Skin of body (tissue), 3 donors: Measurements from ENCODE around the gene SH2D6. TPM values are rescaled to one million over a fixed set of nuclear protein-coding genes. Genes with fewer than 3 reads are reported as not detected.
"Not testable (repeated sequence)": the region's sequence is repeated elsewhere in the genome, so short reads cannot be mapped to it uniquely, and the experiment has no call there.

Experiments
- DNase-seq: peaks from one replicate; lab custom pipeline; 2025; lab: John Stamatoyannopoulos, UW
- small RNA-seq: library from RNA; depleted of rRNA; stranded (forward); fragments of <200 nt; gene quantifications from one replicate; pipeline ENCODE3, GENCODE V24; 2014; ENCODE audit warnings: low replicate concordance
- total RNA-seq: library from RNA; depleted of rRNA; stranded (reverse); fragments of >200 nt; gene quantifications from one replicate; pipeline ENCODE4 v1.2.3, GENCODE V29; 2014

SH2D6 gene
- total RNA-seq, 1 donor from 2014 or later: not detected

GRCh38 chr2:85468096-85468703 lies 49.7 kb downstream of the SH2D6 start:
- no peak for DNase-seq

DNA sequence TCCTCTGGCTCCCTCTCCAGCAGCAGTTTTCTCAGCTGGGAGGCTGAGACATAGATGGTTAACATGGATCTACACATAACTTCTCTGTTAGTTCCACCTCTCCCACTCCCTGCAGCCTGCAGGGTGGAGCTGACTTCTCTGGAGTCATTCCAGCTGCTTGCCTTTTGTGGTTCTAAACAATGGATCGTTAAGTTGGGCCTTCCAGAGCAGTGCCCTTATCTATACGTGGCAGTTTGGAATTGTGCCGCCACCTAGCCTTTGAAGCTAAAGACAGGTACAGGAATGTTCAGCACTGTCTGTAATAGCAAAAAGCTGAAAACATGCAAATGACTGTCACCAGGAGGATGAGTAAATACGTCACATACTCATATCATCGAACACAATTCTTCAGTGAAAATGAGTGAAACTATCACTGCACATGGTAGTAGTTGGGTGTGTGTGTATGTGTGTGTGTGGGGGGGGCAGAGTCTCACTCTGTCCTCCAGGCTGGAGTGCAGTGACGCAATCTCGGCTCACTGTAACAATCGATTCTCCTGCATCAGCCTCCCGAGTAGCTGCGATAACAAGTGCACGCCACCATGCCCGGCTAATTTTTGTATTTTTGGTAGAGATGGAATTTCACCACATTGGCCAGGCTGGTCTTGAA lies 50.3 kb downstream of the SH2D6 start:
- no peak for DNase-seq

DNA sequence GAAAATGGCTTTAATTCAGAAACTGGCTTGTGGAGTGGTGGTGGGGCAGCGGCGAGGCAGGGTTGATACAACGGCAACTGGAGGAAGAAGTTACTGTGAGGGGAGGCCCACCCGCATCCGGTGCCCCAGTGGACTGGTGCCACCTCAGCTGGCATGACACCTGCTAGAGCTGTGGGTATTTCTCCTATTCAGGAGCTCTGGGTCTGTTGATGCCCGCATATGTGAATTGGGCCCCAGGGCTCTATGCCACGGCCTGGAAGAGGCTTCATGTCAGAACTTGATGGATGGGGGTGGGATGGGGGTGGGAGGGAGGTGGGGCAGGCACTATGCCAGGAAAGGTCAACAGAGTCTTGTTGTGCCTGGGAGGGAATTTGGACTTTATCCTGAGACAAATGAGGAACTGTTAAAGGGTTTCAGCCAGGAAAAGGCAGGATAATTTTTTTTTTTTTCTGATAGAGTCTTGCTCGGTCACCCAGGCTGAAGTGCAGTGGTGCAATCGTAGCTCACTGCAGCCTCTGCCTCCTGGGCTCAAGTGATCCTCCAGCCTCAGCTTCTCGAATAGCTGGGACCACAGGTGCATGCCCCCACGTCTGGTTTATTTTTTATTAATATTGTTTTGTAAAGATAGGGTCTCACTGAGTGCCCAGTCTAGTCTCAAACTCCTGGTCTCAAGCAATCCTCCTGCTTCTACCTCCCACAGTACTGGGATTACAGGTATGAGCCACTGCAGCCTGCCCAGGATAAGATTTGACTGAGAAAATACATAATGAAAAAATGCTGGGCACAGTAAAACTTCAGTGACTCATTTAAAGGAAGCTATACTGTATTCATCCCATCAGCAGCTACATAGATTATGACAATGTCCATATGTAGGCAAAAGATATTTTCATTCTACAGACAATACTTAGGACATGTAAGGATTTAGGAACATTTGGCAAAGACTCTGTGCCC lies 52.6 kb downstream of the SH2D6 start:
- DNase-seq: no peak

DNA sequence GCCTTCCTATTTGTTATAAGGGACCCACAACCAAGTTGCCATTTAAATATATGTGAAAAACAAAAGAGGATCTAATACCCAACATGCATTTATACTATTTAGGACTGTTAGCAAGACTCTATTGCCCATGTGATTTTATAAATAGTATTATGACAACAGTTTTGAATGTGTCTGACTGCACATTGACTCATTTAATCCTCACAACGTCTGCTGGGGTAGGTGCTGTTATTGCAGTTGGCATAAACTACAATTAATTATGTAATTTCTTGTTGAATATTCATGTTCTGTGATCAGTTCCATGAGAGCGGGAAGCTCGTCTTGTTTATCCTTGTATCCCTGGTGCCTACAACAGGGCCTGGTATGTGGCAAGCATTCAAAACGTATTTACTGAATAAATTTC lies 53.7 kb downstream of the SH2D6 start:
- DNase-seq: no peak

GRCh38 chr2:85475799-85476490 lies 57.4 kb downstream of the SH2D6 start:
- no peak for DNase-seq

DNA sequence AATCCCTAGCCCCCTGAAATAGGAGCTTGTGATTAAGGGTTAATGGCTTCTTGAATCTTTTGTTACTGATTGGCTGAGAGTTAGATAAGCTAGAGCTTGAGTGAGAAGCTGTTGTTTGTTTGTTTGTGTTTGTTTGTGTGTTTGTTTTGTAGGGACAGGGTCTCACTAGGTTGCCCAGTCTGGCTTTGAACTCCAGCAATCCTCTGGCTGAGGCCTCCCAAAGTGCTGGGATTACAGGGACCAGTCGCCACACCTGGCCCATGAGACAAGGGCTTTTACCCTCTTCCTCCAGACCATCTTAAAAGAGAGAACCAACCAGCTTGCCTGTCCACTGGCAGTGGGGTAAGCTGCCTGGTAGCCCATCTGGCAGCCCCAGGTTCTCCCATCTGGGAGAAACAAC lies 58.1 kb downstream of the SH2D6 start:
- no peak for DNase-seq

DNA sequence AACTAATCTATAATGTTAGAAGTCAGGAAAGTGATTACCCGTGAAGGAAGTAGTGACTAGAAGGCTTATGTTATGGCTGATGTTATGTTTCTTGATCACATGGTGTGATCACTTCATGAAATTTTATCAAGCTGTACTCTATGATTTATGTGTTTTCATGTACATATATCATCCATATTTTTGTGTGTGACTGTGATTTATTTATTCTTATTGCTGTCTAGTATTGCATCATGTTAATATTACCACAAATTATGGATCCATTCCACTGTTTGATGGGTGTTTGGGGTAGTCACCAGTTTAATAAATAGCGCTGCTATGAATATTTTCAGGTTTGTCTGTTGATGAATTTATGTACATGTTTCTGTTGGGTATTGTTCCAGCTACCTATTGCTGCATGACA lies 59.4 kb downstream of the SH2D6 start:
- no peak for DNase-seq

DNA sequence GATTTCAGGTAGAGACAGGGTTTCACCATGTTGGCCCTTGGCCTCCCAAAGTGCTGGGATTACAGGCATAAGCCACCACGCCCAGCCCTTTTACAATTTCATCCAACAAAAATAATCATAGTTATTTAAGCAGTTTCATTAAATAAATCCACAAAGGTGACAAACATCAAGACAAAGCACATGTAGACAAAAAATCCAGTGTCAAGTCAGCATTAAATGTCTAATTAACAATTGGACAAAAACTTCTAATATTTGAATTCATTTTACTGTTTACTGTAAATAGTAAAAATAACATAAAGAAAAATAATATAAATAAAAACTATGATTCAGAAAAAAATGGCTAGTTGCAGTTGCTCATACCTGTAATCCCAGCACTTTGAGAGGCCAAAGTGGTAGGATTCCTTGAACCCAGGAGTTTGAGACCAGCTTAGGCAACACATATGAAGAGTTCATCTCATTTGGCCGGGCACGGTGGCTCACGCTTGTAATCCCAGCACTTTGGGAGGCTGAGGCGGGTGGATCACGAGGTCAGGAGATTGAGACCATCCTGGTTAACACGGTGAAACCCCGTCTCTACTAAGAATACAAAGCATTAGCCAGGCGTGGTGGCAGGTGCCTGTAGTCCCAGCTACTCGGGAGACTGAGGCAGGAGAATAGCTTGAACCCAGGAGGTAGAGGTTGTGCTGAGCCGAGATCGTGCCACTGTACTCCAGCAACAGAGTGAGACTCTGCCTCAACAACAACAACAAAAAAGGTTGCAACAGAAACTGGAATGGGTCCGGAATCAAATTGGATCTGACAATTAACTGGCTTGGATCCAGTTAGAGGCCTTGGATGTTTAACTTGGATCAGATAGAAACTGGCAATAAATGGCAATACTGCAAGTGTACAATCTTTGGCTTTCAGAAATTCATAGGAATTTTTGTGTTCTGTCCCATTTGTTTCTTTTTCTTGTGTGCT lies 63.6 kb downstream of the SH2D6 start:
- DNase-seq: no peak

DNA sequence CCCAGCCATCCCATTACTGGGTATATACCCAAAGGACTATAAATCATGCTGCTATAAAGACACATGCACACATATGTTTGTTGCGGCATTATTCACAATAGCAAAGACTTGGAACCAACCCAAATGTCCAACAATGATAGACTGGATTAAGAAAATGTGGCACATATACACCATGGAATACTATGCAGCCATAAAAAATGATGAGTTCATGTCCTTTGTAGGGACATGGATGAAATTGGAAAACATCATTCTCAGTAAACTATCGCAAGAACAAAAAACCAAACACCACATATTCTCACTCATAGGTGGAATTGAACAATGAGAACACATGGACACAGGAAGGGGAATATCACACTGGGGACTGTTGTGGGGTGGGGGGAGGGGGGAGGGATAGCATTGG lies 66.1 kb downstream of the SH2D6 start:
- not testable (repeated sequence) for DNase-seq

DNA sequence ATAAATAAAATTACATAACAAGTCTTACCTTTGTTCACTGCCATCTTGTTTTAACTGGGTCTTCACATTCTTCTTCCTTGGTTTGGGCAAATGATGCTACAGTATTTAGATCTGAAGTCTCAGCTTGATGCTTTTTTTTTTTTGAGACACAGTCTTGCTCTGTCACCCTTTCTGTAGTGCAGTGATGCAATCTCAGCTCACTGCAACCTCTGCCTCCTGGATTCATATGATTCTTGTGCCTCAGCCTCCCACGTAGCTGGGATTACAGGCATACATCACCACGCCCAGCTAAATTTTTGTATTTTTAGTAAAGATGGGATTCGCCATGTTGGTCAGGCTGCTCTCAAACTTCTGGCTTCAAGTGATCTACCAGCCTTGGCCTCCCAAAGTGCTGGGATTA lies 67.3 kb downstream of the SH2D6 start:
- DNase-seq: no peak

Small RNAs within 50 kb of the gene (small RNA-seq; reads per million reads assigned to genes)
- not detected for gene AC062037.2
- gene RF00019: not detected
- not detected for gene RN7SL251P

Other genes with a start within 250 kb of the SH2D6 start
- 48.3 TPM for gene TGOLN2, start 90.7 kb upstream of the SH2D6 start, total RNA-seq
- gene RETSAT, start 64.2 kb upstream of the SH2D6 start, total RNA-seq: 33.2 TPM
- 19.0 TPM for gene ELMOD3, start 63.9 kb upstream of the SH2D6 start, total RNA-seq
- gene CAPG, start 8.3 kb upstream of the SH2D6 start, total RNA-seq: 62.6 TPM
- 115 TPM for gene MAT2A, start 120.5 kb downstream of the SH2D6 start, total RNA-seq
- 24.4 TPM for gene GGCX, start 142.8 kb downstream of the SH2D6 start, total RNA-seq
- gene VAMP8, start 158.9 kb downstream of the SH2D6 start, total RNA-seq: 32.4 TPM
- 8.9 TPM for gene VAMP5, start 165.7 kb downstream of the SH2D6 start, total RNA-seq
- 57.6 TPM for gene RNF181, start 177.0 kb downstream of the SH2D6 start, total RNA-seq
- 3.3 TPM for gene TMEM150A, start 184.0 kb downstream of the SH2D6 start, total RNA-seq
- 21.8 TPM for gene C2orf68, start 193.4 kb downstream of the SH2D6 start, total RNA-seq
- gene USP39, start 197.5 kb downstream of the SH2D6 start, total RNA-seq: 30.9 TPM
- gene SFTPB, start 249.5 kb downstream of the SH2D6 start, total RNA-seq: not detected